Endometrium (tissue), 2 donors: Measurements from ENCODE around the gene MGRN1.

Source experiments
- FAIRE-seq: peaks from 2 replicates; lab custom pipeline; 2012; peaks lifted over from hg19 to GRCh38; lab: Jason Lieb, UNC
- donor health status: control.
- donor health status: control.

MGRN1 gene

GRCh38 chr16:4675864-4676786 lies 51.5 kb downstream of the MGRN1 start:
- no peak for FAIRE-seq

- no peak for FAIRE-seq
Observed at GRCh38 chr16:4676831-4677230, 52.2 kb downstream of the MGRN1 start.

- no peak for FAIRE-seq
Observed at GRCh38 chr16:4677390-4677789, 52.8 kb downstream of the MGRN1 start.

- no peak for FAIRE-seq
Observed at GRCh38 chr16:4677994-4678393, 53.4 kb downstream of the MGRN1 start.

GRCh38 chr16:4678596-4678995 lies 54.0 kb downstream of the MGRN1 start:
- FAIRE-seq: no peak

- FAIRE-seq: no peak
Observed at GRCh38 chr16:4679156-4679849, 54.7 kb downstream of the MGRN1 start.

GRCh38 chr16:4679850-4680636 lies 55.4 kb downstream of the MGRN1 start:
- no peak for FAIRE-seq

GRCh38 chr16:4680673-4681470 lies 56.2 kb downstream of the MGRN1 start:
- FAIRE-seq: no peak

- FAIRE-seq: no peak
Observed at GRCh38 chr16:4681471-4682083, 57.0 kb downstream of the MGRN1 start.

GRCh38 chr16:4682084-4682591 lies 57.5 kb downstream of the MGRN1 start:
- no peak for FAIRE-seq

- no peak for FAIRE-seq
Observed at GRCh38 chr16:4682616-4683254, 58.1 kb downstream of the MGRN1 start.

- FAIRE-seq: no peak
Observed at GRCh38 chr16:4683255-4684057, 58.8 kb downstream of the MGRN1 start.

- no peak for FAIRE-seq
Observed at GRCh38 chr16:4684058-4684715, 59.6 kb downstream of the MGRN1 start.

- FAIRE-seq: no peak
Observed at GRCh38 chr16:4684763-4685162, 60.1 kb downstream of the MGRN1 start.

- no peak for FAIRE-seq
Observed at GRCh38 chr16:4685292-4685691, 60.7 kb downstream of the MGRN1 start.

GRCh38 chr16:4685776-4686496 lies 61.3 kb downstream of the MGRN1 start:
- FAIRE-seq: no peak

- no peak for FAIRE-seq
Observed at GRCh38 chr16:4686497-4687210, 62.0 kb downstream of the MGRN1 start.

- no peak for FAIRE-seq
Observed at GRCh38 chr16:4687416-4687815, 62.8 kb downstream of the MGRN1 start.
